Fibroblast of pulmonary artery (primary cell): Measurements from ENCODE around the gene UAP1L1.
"Not testable (repeated sequence)": the region's sequence is repeated elsewhere in the genome, so short reads cannot be mapped to it uniquely, and the experiment has no call there.

Experiments used
- DNase-seq: peaks from one replicate; pipeline ENCODE4 v3.0.0-alpha.2; 2010; ENCODE audit warnings: low read depth
- H3K4me3 ChIP-seq: replicated peaks from 2 replicates; pipeline ENCODE4 v1.5.1; 2011; ENCODE audit warnings: low read depth, mild to moderate bottlenecking, control low read depth, low read length, moderate library complexity
- CTCF ChIP-seq: IDR thresholded peaks from 2 replicates; pipeline ENCODE4 v1.5.1; 2011; ENCODE audit warnings: mild to moderate bottlenecking, control low read depth, low read length, inconsistent platforms; ENCODE audit errors: missing control alignments

UAP1L1 gene

DNA sequence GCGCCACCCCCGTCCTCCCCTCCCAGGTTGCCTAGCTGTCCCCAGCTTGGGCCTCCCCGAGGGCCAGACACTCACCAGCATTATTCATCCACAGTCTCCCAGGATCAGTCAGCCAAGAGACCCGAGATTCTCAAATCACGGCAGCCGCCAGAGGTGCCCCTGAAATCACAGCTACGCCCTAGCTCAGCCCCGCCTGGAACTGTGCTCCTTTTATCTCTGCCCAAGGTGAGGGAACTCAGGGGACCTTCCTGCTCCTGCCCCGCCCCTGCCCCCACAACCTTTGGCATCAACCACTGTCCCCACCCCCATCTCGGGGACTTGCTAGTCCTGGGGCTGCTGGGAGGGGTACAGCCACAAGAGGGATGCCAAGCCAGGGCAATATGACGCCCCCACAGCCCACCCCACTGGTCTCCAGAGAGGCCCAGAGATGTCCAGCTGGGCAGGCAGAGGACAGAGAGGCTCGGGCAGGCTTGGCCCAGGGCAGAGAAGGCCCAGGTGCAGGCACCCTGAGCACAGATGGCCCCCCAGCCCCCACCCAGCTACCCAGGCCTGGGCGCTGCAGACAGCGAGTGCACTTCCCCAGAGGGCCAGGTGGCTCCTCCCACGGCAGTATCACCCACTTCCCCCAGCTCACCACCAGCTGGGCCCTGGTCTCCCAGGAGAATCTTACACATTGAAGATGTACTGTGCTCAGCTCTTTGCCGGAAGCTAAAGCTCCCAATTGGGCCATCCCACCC, 45.2 kb upstream of the UAP1L1 start, which contains the start of gene FUT7:
Gene FUT7 (minus strand): TSS at position 185 of the 737 bp plus-strand sequence. CDS start 97 bp downstream, at position 88.
- no peak for DNase-seq
- no peak within 1 kb of the TSS for H3K4me3 ChIP-seq
- TF ChIP-seq CTCF = no peak

DNA sequence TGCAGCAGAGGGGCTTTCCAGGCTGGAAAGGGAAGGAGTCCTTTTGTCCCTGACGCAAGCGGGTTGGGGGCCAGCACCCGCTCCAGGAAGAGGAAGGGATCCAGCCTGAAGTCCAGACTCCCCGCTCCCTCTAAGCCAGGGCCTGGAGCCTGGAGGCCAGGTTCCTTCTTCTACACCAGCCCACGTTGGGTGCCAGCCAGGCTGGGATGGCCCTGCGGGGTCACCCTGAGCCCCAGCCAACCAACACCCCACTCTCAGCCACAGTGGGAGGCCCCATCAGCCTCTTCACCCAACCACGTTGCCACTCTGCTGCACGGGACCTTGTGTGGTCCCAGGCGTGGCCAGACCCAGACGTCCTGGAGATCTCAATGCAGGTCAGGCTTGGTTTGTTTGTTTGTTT, 44.5 kb upstream of the UAP1L1 start:
- DNase-seq = no peak
- no peak for TF ChIP-seq CTCF
- H3K4me3 ChIP-seq = no peak overlapping the region

DNA sequence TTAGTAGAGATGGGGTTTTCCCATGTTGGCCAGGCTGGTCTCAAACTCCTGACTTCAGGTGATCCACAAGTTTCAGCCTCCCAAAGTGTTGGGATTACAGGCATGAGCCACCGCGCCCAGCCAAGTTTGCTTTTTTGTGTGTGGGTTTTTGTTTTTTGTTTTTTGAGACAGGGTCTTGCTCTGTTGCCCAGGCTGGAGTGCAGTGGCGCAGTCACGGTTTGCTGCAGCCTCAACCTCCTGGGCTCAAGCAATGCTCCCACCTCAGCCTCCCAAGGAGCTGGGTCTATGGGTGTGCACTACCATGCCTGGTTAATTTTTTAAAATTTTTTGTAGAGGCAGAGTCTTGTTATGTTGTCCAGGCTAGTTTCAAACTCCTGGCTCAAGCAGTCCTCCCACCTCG, 43.8 kb upstream of the UAP1L1 start:
- H3K4me3 ChIP-seq, DNase-seq: not testable (repeated sequence)

GRCh38 chr9:137034039-137034708, 43.1 kb upstream of the UAP1L1 start:
- DNase-seq = no peak
- no peak overlapping the region for H3K4me3 ChIP-seq
- no peak for TF ChIP-seq CTCF

- peak; percentile 87 for DNase-seq
- H3K4me3 ChIP-seq = no peak overlapping the region
- TF ChIP-seq CTCF = peak; percentile 88
Observed at GRCh38 chr9:137034709-137035506, 42.4 kb upstream of the UAP1L1 start.

DNA sequence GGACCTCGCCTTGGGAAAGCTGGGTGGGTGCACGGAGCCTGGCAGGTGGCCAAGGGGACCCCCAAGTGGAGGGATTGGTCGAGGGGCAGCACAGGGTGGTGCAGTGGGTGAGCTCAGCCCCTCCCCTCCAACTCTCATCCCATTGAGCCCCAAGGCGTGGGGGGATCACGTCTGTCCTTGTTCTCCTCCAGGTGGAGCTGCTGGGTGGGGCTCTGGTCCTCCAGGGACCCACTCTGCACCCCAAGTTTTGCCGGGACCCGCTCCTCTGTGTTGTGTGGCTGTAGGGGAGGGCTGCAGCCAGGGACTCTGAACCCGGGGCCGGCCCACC, 41.8 kb upstream of the UAP1L1 start:
- DNase-seq = no peak
- no peak for TF ChIP-seq CTCF
- no peak overlapping the region for H3K4me3 ChIP-seq

DNA sequence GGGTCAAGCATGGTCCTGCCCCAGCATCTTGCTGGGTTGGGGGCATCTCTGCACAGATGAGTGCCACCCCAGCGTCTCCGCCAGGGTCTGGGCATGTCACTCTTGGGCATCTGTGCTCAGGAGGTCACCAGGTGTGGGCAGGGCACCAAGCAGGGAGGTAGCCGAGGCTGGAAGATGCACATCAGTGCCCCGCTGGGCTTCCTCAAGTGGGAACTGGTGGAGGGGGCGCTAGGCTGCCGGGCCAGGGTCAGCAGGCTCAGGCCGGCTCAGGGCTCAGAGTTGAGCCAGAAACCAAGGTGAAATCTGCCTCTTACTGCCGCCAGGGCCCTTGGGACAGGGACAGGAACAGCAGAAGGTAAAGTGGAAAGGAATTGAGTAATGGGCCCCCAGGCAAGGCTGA, 41.4 kb upstream of the UAP1L1 start:
- DNase-seq = no peak
- H3K4me3 ChIP-seq = no peak overlapping the region
- TF ChIP-seq CTCF = no peak
